Muscle layer of colon (tissue), 2 donors: Measurements from ENCODE around the gene TMEM95.
"Not testable (repeated sequence)": the region's sequence is repeated elsewhere in the genome, so short reads cannot be mapped to it uniquely, and the experiment has no call there.

Experiments used
- H3K27ac ChIP-seq: one replicate; pipeline ENCODE4 v1.7.0; 2013; ENCODE audit warnings: low read depth, mild to moderate bottlenecking, low read length, moderate library complexity
- H3K27me3 ChIP-seq, 2 donors: one replicate each; pipeline ENCODE4 v1.7.0; 2013; ENCODE audit warnings: low read length in 2 of 2, mild to moderate bottlenecking in 2 of 2; ENCODE audit not compliant: insufficient read depth in 2 of 2, control insufficient read depth in 1 of 2
- H3K36me3 ChIP-seq: one replicate; pipeline ENCODE4 v1.7.0; 2013; ENCODE audit warnings: mild to moderate bottlenecking, low read length; ENCODE audit not compliant: insufficient read depth
- H3K4me1 ChIP-seq: one replicate; pipeline ENCODE4 v1.7.0; 2013; ENCODE audit warnings: mild to moderate bottlenecking, low read length; ENCODE audit not compliant: insufficient read depth
- H3K4me3 ChIP-seq, 2 donors: one replicate each; pipeline ENCODE4 v1.7.0; 2013; ENCODE audit warnings: low read length in 2 of 2, low read depth in 1 of 2, mild to moderate bottlenecking in 1 of 2, moderate library complexity in 1 of 2
- H3K9ac ChIP-seq: one replicate; pipeline ENCODE4 v1.7.0; 2013; ENCODE audit warnings: low read length
- H3K9me3 ChIP-seq: one replicate; pipeline ENCODE4 v1.7.0; 2013; ENCODE audit warnings: mild to moderate bottlenecking, low read length
- donor health status: abdominal sarcoma.
- donor health status: Adenocarcinoma of cecum.

TMEM95 gene

DNA sequence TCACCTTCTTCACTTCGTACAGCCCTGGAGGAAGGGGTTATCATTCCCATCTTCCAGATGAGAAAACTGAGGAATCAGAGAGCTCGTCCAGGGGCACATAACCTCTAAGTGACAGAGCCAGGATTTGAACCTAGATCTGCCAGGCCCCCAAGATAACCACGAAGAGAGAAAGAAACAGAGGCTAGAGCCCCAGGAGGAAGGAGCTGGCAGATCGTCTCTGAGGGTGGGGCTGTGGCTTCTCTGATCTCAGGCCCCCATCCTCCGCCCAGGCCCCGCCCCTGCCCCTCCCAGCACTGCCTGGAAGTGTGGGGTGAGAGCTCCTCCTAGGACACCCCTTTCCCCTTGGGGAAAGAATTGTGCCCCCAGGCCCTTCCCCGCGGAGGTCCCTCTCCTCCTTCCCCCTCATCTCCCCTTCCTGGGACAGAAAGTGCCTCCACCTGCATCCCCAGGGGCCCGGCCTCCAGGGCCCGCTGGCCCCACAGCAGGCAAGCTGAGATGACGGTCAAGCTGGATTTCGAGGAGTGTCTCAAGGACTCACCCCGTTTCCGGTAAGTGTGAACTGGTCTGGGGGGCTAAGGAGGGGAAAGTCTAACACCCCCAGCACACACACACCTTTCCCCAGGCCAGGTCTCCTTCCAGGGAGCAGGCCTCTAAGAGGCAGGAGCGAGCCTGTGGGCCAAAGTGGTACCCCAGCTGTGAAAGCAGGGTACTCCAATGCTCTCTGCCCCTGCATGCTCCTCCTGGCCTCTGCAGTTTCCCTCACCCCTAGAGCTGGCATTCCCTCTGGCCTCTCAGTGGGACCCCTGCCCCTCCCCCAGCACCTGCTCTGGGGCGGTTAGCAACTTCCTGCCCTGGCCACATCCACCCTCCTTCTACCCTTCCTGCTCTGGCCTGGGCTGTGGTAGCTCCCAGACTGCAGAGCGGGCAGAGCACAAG lies 18.4 kb upstream of the TMEM95 start, which contains the start of gene ACAP1:
TSS of gene ACAP1 (plus strand) at position 290 of the 936 bp plus-strand sequence. CDS start at position 496, 206 bp downstream.
- H3K27me3 ChIP-seq, result peaks cover 0 to 42% of the 10 kb centered on the region in 2 donors
- no peak within 1 kb of the TSS for H3K27ac ChIP-seq
- no peaks in the 10 kb centered on the region for H3K36me3 ChIP-seq
- no peaks in the 10 kb centered on the region for H3K9me3 ChIP-seq
- no peak within 1 kb of the TSS for H3K9ac ChIP-seq
- no peak within 1 kb of the TSS for H3K4me3 ChIP-seq
- no peaks in the 10 kb centered on the region for H3K4me1 ChIP-seq

DNA sequence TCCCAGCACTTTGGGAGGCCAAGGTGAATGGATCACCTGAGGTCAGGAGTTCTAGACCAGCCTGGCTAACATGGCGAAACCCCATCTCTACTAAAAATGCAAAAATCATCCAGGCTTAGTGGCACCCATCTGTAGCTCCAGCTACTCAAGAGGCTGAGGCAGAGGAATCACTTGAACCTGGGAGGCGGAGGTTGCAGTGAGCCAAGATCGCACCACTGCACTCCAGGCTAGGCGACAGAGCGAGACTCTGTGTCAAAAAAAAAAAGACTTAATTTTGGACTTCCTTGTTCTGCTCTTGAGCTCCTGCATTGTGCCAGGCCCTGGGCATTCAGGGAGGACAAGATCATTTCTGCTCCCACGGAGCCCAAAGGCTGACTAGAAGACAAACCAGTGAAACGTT lies 17.4 kb upstream of the TMEM95 start:
- H3K27ac ChIP-seq, H3K36me3 ChIP-seq, H3K4me3 ChIP-seq: not testable (repeated sequence)

DNA sequence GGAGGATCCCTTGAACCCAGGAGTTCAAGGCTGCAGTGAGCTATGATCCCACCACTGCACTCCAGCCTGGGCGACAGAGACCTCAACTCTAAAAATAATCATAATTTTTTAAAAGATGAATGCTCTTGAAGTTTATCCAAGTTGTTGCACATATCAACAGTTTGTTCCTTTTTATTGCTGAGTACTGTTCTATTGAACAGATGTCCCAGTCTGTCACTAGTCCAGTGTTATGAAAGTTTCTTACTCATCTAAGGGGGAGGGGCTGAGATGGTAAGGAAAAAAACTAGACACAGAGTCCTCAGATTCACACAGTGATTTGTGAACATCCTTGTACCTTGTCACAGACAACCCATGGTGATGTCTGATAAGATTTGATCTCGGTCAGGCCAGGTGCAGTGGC lies 14.8 kb upstream of the TMEM95 start:
- no peaks in the 10 kb centered on the region for H3K9me3 ChIP-seq
- H3K4me3 ChIP-seq, result no peak overlapping the region
- H3K9ac ChIP-seq, result no peak overlapping the region
- no peaks in the 10 kb centered on the region for H3K4me1 ChIP-seq
- H3K27me3 ChIP-seq, result peaks cover 0 to 55% of the 10 kb centered on the region in 2 donors
- no peak overlapping the region for H3K27ac ChIP-seq
- H3K36me3 ChIP-seq, result no peaks in the 10 kb centered on the region

More for the DNA sequence above, 17.4 kb upstream of the TMEM95 start:
- not testable (repeated sequence) for H3K4me1 ChIP-seq, H3K9me3 ChIP-seq, H3K9ac ChIP-seq
- H3K27me3 ChIP-seq, result peaks cover 0 to 47% of the 10 kb centered on the region in 2 donors

DNA sequence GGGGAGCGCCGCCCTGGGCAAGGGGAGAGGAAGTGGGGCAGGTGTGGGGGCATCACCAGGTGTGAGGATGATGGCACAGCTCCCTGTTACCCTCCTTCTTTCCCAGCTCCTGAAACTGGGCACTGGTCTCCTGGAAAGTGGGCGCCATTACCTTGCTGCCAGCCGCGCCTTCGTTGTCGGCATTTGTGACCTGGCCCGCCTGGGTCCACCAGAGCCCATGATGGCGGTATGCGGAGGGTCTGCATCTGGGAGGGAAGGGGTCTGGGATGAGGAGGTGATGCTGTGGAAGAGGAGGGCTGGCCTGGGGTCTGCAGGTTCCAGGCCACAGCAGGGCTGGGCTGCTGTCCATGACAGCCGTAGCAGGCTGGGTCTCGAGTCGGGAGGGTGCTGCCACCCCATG lies 13.1 kb upstream of the TMEM95 start:
- H3K27me3 ChIP-seq, result peaks cover 0 to 39% of the 10 kb centered on the region in 2 donors

DNA sequence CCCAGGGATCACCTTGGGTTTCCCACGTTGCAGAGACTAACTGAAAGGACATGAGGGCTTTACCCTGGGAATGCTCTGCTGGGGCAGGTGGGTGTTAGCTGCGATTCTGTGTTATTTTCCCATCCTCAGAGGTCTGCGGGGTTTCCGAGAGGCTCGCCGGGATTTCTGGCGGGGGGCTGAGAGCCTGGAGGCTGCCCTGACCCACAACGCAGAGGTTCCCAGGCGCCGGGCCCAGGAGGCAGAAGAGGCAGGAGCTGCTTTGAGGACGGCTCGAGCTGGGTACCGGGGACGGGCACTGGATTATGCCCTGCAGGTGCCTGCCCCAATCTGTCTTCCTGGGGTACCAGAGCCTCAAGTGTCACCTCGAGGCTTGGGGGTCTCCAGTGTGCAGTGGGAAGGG lies 11.7 kb upstream of the TMEM95 start:
- Histone ChIP-seq H3K4me1 (no peaks in the 10 kb centered on the region), H3K27ac (no peak overlapping the region), H3K36me3 (no peaks in the 10 kb centered on the region), H3K9me3 (no peaks in the 10 kb centered on the region), H3K4me3 (no peak overlapping the region), H3K27me3 (peaks cover 0 to 33% of the 10 kb centered on the region in 2 donors), H3K9ac (no peak overlapping the region)

More for the DNA sequence above, 13.1 kb upstream of the TMEM95 start:
- Histone ChIP-seq H3K4me1 (no peaks in the 10 kb centered on the region), H3K27ac (no peak overlapping the region), H3K36me3 (no peaks in the 10 kb centered on the region), H3K9ac (no peak overlapping the region), H3K4me3 (no peak overlapping the region), H3K9me3 (no peaks in the 10 kb centered on the region)

DNA sequence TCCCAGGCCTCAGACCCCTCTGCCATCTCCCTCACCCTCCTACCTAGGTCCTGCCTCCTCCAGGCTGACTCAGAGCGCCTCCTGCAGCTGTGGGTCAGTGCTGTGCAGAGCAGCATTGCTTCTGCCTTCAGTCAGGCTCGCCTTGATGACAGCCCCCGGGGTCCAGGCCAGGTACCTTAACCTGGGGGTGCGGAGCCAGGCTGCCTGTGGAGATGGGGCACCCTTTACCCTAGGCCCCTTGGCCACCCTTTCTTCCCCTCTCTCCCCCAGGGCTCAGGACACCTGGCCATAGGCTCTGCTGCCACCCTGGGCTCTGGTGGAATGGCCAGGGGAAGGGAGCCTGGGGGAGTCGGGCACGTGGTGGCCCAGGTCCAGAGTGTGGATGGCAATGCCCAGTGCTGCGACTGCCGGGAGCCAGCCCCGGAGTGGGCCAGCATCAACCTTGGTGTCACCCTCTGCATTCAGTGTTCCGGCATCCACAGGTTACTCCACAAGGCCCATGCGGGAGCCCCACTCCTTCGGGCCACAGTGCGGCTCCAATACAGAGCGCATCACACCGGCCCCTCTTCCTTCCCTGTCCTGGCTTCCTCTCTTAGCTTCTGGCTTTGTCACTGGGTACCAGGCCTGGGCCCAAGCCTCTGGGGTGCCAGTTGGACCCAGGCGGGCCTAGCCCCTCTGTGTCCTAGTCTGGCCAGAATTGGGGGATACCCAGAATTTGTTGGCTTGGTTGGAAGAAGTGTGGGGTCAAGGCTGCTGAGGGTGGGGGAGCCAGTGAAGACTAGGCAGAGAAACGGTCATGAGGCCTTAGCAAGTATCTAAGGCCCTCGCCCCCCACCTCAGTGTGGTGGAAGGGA lies 8.0 kb upstream of the TMEM95 start:
- H3K9ac ChIP-seq, result no peak overlapping the region
- no peak overlapping the region for H3K27ac ChIP-seq
- H3K36me3 ChIP-seq, result no peaks in the 10 kb centered on the region
- H3K4me3 ChIP-seq, result no peak overlapping the region
- H3K9me3 ChIP-seq, result no peaks in the 10 kb centered on the region
- H3K4me1 ChIP-seq, result peaks cover 5% of the 10 kb centered on the region
- H3K27me3 ChIP-seq, result peaks cover 0 to 10% of the 10 kb centered on the region in 2 donors

DNA sequence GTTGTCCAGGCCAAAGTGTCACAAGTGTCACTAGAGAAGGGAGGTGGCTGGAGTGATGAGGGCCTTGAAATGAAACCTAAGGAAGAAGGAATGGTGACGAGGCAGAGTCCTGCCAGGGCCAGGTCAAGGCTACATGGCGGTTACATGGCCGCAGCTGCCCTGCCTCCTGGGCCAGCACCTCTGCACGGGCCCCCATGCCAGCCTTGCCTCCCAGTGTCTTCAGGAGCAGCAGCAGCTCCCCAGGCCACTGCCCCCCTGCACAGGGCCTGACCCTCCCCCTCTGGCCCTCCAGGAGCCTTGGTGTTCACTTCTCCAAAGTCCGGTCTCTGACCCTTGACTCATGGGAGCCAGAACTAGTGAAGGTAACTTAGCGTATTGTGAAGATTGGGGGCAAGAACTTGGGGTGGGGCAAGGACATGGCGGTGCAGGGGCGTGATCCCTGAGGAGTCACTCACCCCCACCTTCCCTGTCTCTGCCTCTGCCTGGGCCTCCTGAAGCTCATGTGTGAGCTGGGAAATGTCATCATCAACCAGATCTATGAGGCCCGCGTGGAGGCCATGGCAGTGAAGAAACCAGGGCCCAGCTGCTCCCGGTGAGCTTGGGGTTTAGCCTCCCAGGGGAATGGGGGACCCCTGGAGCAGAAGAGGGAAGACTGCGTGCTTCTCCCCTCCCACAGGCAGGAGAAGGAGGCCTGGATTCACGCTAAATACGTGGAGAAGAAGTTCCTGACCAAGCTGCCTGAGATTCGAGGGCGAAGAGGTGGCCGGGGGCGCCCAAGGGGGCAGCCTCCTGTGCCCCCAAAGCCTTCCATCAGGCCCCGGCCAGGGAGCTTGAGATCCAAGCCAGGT lies 7.1 kb upstream of the TMEM95 start:
- Histone ChIP-seq H3K36me3 (no peaks in the 10 kb centered on the region), H3K27ac (no peak overlapping the region), H3K4me1 (peaks cover 9% of the 10 kb centered on the region), H3K4me3 (no peak overlapping the region), H3K9me3 (no peaks in the 10 kb centered on the region), H3K9ac (no peak overlapping the region), H3K27me3 (peaks cover 0 to 10% of the 10 kb centered on the region in 2 donors)

DNA sequence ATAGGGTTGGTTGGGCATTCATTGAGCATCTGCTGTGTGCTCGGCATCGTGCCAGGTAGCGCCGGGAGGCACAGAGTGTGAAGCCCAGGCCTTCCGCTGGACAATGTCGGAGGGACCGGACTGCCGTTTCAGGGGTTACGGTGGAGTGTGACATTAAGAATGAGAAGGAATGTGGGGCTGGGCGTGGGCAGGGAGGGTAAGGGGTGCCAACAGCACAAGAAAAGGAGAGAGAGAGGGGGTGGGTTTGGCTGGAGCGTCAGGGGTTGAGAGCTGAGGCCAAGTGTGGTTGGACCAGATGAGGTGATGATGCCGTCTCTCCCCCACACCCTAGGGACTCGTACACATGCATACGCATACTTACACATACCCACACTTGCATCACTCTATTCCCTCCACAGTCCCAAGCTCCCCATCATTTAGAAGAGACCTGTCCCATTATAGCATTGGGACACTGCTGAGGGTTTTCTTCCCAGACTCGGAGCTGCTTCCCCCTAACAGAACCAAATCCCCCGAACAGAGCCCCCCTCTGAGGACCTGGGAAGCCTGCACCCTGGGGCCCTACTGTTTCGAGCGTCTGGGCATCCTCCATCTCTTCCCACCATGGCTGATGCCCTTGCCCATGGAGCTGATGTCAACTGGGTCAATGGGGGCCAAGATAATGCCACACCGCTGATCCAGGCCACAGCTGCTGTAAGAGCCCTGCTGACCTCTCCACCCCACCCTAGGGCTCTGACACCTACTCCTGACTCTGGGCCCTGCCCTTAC lies 6.3 kb upstream of the TMEM95 start:
- Histone ChIP-seq H3K27me3 (peaks cover 0 to 2% of the 10 kb centered on the region in 2 donors), H3K9ac (no peak overlapping the region), H3K27ac (no peak overlapping the region), H3K36me3 (no peaks in the 10 kb centered on the region), H3K4me3 (no peak overlapping the region), H3K9me3 (no peaks in the 10 kb centered on the region), H3K4me1 (peaks cover 17% of the 10 kb centered on the region)

DNA sequence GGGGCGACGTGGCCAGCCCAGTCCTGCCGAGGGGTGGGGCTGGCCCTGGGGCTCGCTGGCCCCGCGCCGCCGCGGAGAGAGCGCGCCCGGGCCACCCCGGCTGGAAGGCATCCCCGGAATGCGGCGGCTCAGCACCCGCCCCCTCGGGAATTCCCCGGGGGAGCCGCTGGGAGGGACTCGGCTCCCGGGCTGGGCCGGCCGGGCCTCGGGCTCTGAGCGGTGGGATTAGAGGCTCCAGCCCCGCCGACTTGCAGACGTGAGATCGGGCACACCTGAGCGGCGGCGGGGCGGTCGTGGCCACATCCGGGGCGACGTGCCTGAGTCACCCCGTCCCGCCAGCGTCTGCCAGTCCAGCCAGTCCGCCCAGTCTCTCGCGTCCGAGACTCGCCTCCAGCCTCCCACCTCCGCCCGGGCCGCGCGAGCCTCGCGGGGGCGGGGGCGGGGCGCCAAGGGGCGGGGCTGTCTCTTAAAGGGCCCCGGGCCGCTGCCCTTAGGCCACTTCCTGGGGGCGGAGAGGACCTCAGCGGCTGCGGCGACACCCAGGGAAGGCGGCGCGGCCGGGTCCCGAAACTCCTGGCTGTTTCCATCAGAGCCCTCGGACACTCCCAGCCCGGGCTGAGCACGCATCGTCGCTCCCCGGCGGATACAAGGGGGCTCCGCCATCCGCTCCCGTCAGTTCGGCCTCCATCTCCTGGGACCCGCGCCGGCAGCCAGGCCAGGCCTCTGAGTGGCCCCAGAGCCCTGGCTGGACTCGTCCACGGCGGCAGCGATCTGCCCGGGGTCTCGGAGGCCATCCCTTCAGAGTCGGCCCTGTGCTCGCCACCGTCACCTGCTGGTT lies 3.1 kb upstream of the TMEM95 start, which contains the start of gene KCTD11:
TSS of gene KCTD11 (plus strand) at position 498 of the 838 bp plus-strand sequence.
- Histone ChIP-seq H3K9ac (peak within 1 kb of the TSS; percentile 93), H3K4me1 (peaks cover 42% of the 10 kb centered on the region), H3K4me3 (peak within 1 kb of the TSS; percentile 43 to 88), H3K9me3 (no peaks in the 10 kb centered on the region), H3K36me3 (no peaks in the 10 kb centered on the region), H3K27ac (peak within 1 kb of the TSS; percentile 93), H3K27me3 (no peaks in the 10 kb centered on the region)

DNA sequence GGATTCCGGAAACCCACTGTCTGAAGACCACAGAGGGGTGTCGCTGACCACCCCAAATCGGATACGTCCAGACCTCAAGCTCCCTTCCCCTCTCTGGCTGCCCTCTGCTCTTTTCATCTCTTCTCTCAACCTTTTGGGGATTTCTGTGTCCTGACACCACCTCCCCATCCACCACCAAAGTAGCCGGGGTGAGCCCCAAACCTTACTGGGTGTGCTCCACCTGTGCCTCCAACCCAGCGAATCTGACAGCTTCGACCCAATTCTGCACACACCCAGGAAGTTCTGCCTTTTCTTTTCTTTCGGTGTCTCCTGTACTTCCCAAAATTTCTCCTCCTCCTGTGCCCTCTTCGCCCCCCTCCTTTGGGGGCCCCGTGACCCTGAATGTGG lies 2.5 kb upstream of the TMEM95 start:
- Histone ChIP-seq H3K36me3 (no peaks in the 10 kb centered on the region), H3K27me3 (no peaks in the 10 kb centered on the region), H3K27ac (peak overlapping the region; percentile 93), H3K4me1 (peaks cover 42% of the 10 kb centered on the region), H3K9me3 (no peaks in the 10 kb centered on the region), H3K9ac (peak overlapping the region; percentile 89), H3K4me3 (peak overlapping the region; percentile 43 to 88)
